IMR-90 (cell line): ENCODE measurements around the gene PNMA8A.

ENCODE experiments used
- CEBPB ChIP-seq: IDR thresholded peaks from 2 replicates; pipeline ENCODE4 v1.6.1; 2012; ENCODE audit warnings: low read depth, low read length, improper control_type of control experiment
- MXI1 ChIP-seq: IDR thresholded peaks from 2 replicates; pipeline ENCODE4 v1.6.1; 2012; ENCODE audit warnings: low read depth, mild to moderate bottlenecking, low read length, moderate library complexity, borderline replicate concordance
- POLR2A ChIP-seq: IDR thresholded peaks from 2 replicates; pipeline ENCODE4 v1.6.1; 2012; ENCODE audit warnings: mild to moderate bottlenecking, low read depth, low read length
- RAD21 ChIP-seq: IDR thresholded peaks from 2 replicates; pipeline ENCODE4 v1.6.1; 2012; ENCODE audit warnings: low read length, improper control_type of control experiment
- RCOR1 ChIP-seq: IDR thresholded peaks from 2 replicates; pipeline ENCODE4 v1.6.1; 2012; ENCODE audit warnings: mild to moderate bottlenecking, low read length, improper control_type of control experiment; ENCODE audit not compliant: insufficient replicate concordance
- TF ChIP-seq, protein P1 (sequence below): conservative IDR thresholded peaks from 2 replicates; pipeline ENCODE4 v1.5.1; 2012; ENCODE audit warnings: mild to moderate bottlenecking, low read depth, low read length, improper control_type of control experiment
- TF ChIP-seq, protein P2 (sequence below): fragments of 150-350 bp; IDR thresholded peaks from 2 replicates; pipeline ENCODE4 v1.6.1; 2017; ENCODE audit warnings: mild to moderate bottlenecking, antibody characterized with exemption, low read length, low read depth

DNA sequence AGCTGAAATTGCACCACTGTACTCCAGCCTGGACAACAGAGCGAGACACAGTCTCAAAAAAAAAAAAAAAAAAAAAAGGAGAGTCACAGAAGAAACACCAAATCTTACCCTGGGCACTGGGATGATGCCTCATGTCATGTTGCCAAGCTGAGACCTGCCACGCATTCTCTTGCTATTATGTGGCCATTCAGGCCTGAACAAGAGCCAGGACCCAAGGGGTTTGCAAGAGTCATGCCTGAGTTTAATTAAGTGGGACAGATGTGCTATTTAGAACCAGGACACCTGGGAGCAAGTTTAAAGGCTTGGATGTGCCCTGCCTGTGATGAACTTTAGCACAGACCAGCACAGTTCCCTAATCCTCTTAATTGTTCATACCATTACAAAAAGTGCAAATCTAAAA, 9.8 kb downstream of the PNMA8A start:
- TF ChIP-seq, protein P1, sequence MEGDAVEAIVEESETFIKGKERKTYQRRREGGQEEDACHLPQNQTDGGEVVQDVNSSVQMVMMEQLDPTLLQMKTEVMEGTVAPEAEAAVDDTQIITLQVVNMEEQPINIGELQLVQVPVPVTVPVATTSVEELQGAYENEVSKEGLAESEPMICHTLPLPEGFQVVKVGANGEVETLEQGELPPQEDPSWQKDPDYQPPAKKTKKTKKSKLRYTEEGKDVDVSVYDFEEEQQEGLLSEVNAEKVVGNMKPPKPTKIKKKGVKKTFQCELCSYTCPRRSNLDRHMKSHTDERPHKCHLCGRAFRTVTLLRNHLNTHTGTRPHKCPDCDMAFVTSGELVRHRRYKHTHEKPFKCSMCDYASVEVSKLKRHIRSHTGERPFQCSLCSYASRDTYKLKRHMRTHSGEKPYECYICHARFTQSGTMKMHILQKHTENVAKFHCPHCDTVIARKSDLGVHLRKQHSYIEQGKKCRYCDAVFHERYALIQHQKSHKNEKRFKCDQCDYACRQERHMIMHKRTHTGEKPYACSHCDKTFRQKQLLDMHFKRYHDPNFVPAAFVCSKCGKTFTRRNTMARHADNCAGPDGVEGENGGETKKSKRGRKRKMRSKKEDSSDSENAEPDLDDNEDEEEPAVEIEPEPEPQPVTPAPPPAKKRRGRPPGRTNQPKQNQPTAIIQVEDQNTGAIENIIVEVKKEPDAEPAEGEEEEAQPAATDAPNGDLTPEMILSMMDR, result no peak
- no peak for TF ChIP-seq RCOR1
- no peak for TF ChIP-seq RAD21
- no peak for TF ChIP-seq POLR2A
- no peak for TF ChIP-seq CEBPB
- TF ChIP-seq, protein P2, sequence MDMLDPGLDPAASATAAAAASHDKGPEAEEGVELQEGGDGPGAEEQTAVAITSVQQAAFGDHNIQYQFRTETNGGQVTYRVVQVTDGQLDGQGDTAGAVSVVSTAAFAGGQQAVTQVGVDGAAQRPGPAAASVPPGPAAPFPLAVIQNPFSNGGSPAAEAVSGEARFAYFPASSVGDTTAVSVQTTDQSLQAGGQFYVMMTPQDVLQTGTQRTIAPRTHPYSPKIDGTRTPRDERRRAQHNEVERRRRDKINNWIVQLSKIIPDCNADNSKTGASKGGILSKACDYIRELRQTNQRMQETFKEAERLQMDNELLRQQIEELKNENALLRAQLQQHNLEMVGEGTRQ, result no peak
- TF ChIP-seq MXI1, result no peak
